ENCODE results near the gene UNC13D.

Gene UNC13D

DNA sequence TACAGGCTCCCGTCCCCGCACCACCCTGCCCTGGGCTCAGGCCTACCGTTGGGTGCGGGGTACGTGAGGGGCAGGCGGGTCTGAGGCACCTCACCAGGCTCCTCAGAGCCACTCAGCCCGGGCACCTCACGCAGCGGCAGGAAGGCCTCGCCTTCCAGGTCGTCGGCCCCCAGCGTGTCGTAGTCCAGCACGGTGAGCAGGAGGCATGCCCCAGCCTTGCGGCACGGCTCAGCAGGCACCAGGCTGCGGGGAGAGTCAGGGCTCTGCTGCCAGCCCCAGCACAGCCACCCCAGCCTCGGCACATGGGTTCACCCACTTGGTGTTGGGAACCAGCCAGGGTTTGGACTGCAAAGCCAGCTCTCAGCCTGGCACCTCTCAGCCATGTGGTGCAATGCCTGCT, 15.5 kb downstream of the UNC13D start:
- Mint-ChIP-seq H3K36me3 (ENCODE audit: low read depth) (peaks cover 4% of the 10 kb centered on the region), H3K27me3 (ENCODE audit: low read depth) (no peaks in the 10 kb centered on the region), H3K4me1 (peaks cover 39% of the 10 kb centered on the region), H3K27ac (peak overlapping the region in 1 of 3 experiments; percentile 81), H3K9me3 (no peaks in the 10 kb centered on the region), H3K4me3 (no peak overlapping the region)
- no peak for TF ChIP-seq CTCF (IDR thresholded peaks at IDR 0.05; ENCODE audit: unreplicated experiment in 3 of 3)

GRCh38 chr17:75828076-75828400, 16.2 kb downstream of the UNC13D start:
- Mint-ChIP-seq H3K27me3 (ENCODE audit: low read depth) (no peaks in the 10 kb centered on the region), H3K9me3 (no peaks in the 10 kb centered on the region)
- TF ChIP-seq CTCF (IDR thresholded peaks at IDR 0.05; ENCODE audit: unreplicated experiment in 3 of 3), result no peak

GRCh38 chr17:75827308-75828075, 16.7 kb downstream of the UNC13D start:
- peaks cover 4% of the 10 kb centered on the region for H3K36me3 Mint-ChIP-seq (ENCODE audit: low read depth)
- H3K27me3 Mint-ChIP-seq (ENCODE audit: low read depth), result no peaks in the 10 kb centered on the region
- peaks cover 31% of the 10 kb centered on the region for H3K4me1 Mint-ChIP-seq
- peak; percentile 60 to 80 (median 72) for TF ChIP-seq CTCF (IDR thresholded peaks at IDR 0.05; ENCODE audit: unreplicated experiment in 3 of 3)
- H3K27ac Mint-ChIP-seq, result peak overlapping the region; percentile 68 to 90 (median 81)
- no peaks in the 10 kb centered on the region for H3K9me3 Mint-ChIP-seq
- H3K4me3 Mint-ChIP-seq, result peak overlapping the region; percentile 43 to 63 (median 44)

More at GRCh38 chr17:75828076-75828400, 16.2 kb downstream of the UNC13D start:
- H3K4me1 Mint-ChIP-seq, result peaks cover 34% of the 10 kb centered on the region
- H3K4me3 Mint-ChIP-seq, result peak overlapping the region; percentile 43 to 63 (median 44)
- peak overlapping the region; percentile 68 to 90 (median 81) for H3K27ac Mint-ChIP-seq
- H3K36me3 Mint-ChIP-seq (ENCODE audit: low read depth), result peaks cover 4% of the 10 kb centered on the region

DNA sequence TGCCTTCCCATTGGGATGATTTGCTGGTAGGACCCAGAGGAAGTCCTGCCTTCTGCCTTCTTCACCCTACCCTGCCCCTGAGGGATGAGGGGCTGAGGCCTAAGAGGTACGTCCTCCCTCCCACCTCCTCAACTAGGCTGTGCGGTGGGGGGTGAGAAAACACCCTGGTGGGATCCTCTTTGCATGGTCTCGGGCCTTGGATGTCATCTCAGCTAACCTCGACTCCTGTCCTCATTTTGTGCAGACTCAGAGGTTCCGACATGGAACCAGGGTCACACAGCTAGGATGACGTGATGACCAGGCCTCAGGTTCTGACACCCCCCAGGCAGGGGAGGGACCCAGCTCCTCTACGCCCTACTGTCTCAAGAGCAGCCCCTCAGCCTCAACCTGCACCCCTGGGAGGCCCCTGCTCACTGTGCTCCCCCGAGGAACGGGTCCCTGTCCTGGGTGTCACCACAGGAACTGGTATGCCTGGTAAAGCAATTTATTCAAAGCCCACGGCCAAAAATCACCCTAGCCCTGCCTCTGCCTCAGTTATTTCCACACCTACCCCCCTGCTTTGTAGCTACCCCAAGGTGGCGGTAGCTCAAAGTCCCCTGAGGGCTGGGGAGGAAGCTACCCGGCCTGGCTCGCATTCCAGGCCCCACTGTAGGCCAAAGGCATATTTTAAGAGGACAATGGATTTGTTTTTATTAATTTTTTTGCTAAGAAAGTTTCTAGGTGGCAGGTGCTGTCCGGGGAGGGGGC, 17.5 kb downstream of the UNC13D start:
- TF ChIP-seq CTCF (IDR thresholded peaks at IDR 0.05; ENCODE audit: unreplicated experiment in 3 of 3), result no peak
- H3K4me3 Mint-ChIP-seq, result peak overlapping the region in 1 of 3 experiments; percentile 9
- peaks cover 27% of the 10 kb centered on the region for H3K4me1 Mint-ChIP-seq
- H3K27ac Mint-ChIP-seq, result peak overlapping the region; percentile 27 to 81 (median 72)
- H3K27me3 Mint-ChIP-seq (ENCODE audit: low read depth), result no peaks in the 10 kb centered on the region
- no peaks in the 10 kb centered on the region for H3K9me3 Mint-ChIP-seq
- H3K36me3 Mint-ChIP-seq (ENCODE audit: low read depth), result peaks cover 10% of the 10 kb centered on the region

- H3K36me3 Mint-ChIP-seq (ENCODE audit: low read depth), result peaks cover 18% of the 10 kb centered on the region
- peak overlapping the region in 1 of 3 experiments; percentile 2 for H3K4me3 Mint-ChIP-seq
- H3K4me1 Mint-ChIP-seq, result peaks cover 27% of the 10 kb centered on the region
- no peaks in the 10 kb centered on the region for H3K27me3 Mint-ChIP-seq (ENCODE audit: low read depth)
- H3K27ac Mint-ChIP-seq, result peak overlapping the region; percentile 46 to 90 (median 78)
- TF ChIP-seq CTCF (IDR thresholded peaks at IDR 0.05; ENCODE audit: unreplicated experiment in 3 of 3), result no peak
- H3K9me3 Mint-ChIP-seq, result no peaks in the 10 kb centered on the region
These were observed 18.3 kb downstream of the UNC13D start for GRCh38 chr17:75825748-75826370.

Data from nephron (organoid).